ENCODE measurements around the gene EVX1.

The EVX1 gene

DNA sequence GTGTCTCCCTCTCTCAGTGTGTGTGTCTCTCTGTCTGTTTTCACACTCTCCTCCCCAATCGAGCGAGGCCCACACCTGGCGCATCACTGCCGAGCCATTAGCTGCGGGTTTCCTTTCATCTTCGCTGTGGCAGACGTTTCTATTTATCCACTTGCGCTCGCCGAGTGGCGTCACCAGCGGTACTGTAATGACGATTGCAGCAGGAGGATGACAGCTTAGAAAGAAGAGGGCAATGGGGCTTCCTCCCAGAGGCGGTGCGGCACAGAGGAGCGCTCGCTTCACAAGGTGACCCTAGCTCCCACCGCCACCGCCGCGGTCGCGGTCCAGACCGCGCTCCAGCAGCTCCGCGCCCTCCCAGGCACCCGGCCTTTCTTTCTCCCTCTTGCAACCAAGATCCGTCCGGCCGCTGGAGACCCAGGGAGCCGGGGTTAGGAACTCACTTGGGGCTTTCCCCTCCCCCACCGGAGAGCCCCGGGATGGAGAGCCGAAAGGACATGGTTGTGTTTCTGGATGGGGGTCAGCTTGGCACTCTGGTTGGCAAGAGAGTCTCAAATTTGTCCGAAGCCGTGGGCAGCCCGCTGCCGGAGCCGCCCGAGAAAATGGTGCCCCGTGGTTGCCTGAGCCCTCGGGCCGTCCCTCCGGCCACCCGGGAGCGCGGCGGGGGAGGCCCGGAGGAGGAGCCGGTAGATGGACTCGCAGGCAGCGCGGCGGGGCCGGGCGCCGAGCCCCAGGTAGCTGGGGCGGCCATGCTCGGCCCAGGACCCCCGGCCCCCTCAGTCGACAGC lies at the start of gene EVX1:
TSS of gene EVX1 (plus strand) at position 248 of the 785 bp plus-strand sequence. CDS start at position 477, 229 bp downstream.
- peak within 1 kb of the TSS; percentile 61 for H3K4me3 ChIP-seq (ENCODE audit: control insufficient read depth, low read depth, low read length)
- no peak for TF ChIP-seq CTCF (IDR thresholded peaks at IDR 0.05; ENCODE audit: control insufficient read depth, insufficient read depth, low read depth, low read length, missing control alignments)
- DNase-seq (ENCODE audit: low read depth): no peak

DNA sequence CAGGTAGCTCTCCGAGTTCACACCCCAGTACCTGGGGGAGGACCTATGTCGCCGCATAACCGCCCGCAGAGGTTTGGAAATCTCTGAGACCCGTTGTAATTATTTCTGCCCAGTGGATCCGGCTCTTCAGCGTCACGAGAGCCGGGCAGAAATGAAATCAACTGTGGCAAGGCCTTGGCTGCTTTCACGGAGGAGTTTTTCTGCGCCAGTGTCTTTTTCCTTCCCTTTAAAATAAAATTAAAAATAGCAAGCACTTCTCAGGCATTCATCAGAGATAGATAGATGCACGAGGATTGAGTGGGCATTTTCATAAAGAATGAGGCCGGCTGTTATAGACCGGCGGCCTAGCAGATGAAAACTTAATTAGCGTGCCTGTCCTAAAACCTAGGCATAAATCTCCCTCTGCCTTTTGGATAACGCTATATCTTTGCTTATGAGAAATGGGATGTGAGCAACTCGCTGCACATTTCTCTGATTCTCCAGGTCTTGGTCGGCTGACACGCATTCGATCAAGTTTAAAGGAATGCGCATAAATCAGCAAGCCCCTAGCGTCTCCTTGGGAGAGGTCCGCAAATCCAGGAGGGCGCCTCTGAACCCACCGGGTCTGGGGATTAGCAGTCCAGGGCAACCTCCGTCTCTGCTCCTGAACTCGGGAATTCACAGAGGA lies 49.1 kb upstream of the EVX1 start:
- TF ChIP-seq CTCF (IDR thresholded peaks at IDR 0.05; ENCODE audit: control insufficient read depth, insufficient read depth, low read depth, low read length, missing control alignments): no peak
- H3K4me3 ChIP-seq (ENCODE audit: control insufficient read depth, low read depth, low read length): peak overlapping the region; percentile 65
- DNase-seq (ENCODE audit: low read depth): no peak

DNA sequence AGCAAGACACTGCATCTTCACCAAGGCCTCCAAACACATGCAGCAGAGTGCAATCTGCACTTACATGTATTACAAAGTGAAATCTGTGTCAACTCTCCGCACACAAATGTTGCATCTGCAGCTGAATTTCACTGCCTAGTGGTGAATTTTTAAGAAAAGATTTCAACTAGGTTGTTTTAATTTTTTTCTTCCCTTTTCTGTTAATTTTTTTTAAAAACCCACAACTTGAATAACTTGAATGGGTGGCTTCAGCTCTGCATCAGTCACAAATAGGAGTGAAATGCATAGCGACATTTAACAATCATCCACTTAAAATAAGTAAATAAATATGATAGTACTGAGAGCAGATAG lies 48.6 kb upstream of the EVX1 start:
- no peak for TF ChIP-seq CTCF (IDR thresholded peaks at IDR 0.05; ENCODE audit: control insufficient read depth, insufficient read depth, low read depth, low read length, missing control alignments)
- H3K4me3 ChIP-seq (ENCODE audit: control insufficient read depth, low read depth, low read length): peak overlapping the region; percentile 65
- no peak for DNase-seq (ENCODE audit: low read depth)

- TF ChIP-seq CTCF (IDR thresholded peaks at IDR 0.05; ENCODE audit: control insufficient read depth, insufficient read depth, low read depth, low read length, missing control alignments): no peak
- no peak for DNase-seq (ENCODE audit: low read depth)
- H3K4me3 ChIP-seq (ENCODE audit: control insufficient read depth, low read depth, low read length): peak overlapping the region; percentile 65
Measured at GRCh38 chr7:27194686-27195379, 47.8 kb upstream of the EVX1 start.

DNA sequence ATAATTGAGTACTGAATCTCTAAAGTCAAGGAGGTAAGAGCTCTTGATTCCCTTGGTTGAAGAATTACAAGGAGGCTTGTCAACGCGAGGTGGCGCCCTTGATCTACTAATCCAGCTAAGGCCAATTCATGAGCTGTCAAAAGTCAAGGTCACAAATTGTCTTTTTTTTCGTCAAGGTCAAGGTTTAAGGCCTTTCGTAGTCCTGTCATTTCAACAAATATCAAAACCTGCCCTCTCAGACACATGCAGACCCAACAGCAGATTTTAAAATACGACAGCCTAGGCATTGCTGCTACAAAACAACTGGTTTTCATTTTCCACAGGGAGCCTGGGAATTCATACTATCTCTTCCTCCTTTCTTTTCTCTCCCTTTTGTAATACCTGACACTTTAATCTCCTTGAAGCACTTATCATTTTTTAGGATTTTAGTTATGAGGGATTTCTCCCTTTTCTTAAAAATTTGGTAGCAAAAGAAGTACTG lies 46.3 kb upstream of the EVX1 start:
- H3K4me3 ChIP-seq (ENCODE audit: control insufficient read depth, low read depth, low read length): peak overlapping the region; percentile 79
- DNase-seq (ENCODE audit: low read depth): no peak
- TF ChIP-seq CTCF (IDR thresholded peaks at IDR 0.05; ENCODE audit: control insufficient read depth, insufficient read depth, low read depth, low read length, missing control alignments): peak; percentile 77

DNA sequence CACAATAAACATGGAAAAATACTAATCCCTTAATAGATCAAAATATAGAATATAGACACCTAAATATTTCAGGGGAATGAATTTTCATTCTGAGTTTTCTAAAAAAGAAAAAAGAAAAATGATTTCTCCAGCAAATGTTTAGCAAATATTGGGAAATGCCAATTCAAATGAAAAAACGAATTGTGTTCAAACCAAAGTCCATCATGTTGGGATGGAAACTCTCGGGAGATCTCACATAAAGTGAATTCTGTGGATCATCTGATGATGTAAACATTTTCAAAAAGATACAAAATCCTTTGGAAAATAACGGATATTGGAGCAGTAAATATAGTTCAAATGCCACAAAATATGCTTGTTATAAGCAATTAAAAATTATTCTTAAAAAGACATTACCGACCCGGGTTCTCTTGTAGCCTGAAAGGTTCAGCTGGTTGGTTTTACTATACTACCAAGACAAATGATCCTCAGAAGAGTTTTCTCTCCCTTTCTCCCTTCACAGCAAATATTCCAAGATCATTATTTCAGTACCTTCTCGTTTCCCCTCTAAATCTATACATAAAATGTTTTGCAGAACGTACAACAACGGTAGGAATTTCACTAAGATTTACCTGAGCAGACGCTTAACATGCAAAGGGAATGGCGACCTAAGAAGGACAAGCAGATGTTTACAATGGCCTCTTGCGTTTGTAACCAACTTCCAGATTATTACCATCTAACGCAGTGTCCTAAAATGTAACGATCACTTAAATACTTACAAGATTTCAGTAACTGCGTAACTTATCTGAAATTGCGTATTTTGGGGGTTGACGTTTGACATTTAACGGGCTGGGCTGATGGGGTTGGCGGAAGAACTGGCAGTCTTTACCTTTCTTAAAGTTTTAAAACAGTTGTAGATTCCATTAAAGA lies 45.2 kb upstream of the EVX1 start:
- peak overlapping the region; percentile 79 for H3K4me3 ChIP-seq (ENCODE audit: control insufficient read depth, low read depth, low read length)
- DNase-seq (ENCODE audit: low read depth): no peak

More for the DNA sequence above, 45.2 kb upstream of the EVX1 start:
- TF ChIP-seq CTCF (IDR thresholded peaks at IDR 0.05; ENCODE audit: control insufficient read depth, insufficient read depth, low read depth, low read length, missing control alignments): no peak
